HG02870 (cell line): Measurements from ENCODE around the gene KLK8.

Source experiments
- ATAC-seq: cut with Tn5 transposase; IDR thresholded peaks from one replicate; pipeline ENCODE4 v1.9.1; 2021; ENCODE audit warnings: mild to moderate bottlenecking, moderate library complexity; ENCODE audit not compliant: unreplicated experiment

KLK8 gene

DNA sequence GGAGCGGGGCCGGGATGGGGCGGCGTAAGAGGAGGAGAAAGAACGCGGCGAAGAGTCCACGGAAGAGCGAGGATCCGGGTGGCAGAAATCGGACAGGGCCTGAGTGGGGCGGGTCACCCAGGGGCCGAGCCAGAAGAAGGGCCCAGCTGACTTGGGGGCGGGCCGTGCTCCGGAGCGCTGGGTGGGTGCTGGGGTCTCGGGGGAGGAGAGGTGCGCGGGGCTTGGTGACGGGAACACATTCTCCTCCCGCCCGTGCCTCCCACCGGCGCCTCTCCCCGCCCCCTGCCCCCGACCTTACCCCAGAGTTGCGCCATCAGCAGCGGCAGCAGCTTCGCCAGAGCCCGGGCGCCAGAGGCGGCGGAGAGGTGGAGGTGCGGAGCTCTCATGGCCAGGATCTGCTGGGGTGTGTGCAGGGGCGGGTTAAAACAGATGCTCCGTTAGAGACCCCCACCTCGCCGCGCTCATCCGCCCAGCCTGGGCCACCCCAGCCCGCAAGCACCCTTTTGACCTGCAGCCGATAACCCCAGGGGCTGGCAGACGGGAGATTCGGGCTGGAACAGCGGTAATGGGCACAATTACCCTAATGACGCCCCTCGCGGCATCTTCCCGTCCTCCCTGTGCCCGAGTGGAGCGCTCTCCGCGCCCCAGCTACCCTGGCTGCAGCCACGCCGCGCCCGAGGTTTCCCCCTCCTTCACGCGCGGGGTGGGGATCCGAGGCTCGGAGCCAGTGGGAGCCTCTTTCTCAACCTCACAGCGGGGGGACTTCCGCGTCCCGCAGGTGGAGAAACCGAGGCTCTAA is 17.5 kb upstream of the KLK8 start:
- ATAC-seq, result no peak

DNA sequence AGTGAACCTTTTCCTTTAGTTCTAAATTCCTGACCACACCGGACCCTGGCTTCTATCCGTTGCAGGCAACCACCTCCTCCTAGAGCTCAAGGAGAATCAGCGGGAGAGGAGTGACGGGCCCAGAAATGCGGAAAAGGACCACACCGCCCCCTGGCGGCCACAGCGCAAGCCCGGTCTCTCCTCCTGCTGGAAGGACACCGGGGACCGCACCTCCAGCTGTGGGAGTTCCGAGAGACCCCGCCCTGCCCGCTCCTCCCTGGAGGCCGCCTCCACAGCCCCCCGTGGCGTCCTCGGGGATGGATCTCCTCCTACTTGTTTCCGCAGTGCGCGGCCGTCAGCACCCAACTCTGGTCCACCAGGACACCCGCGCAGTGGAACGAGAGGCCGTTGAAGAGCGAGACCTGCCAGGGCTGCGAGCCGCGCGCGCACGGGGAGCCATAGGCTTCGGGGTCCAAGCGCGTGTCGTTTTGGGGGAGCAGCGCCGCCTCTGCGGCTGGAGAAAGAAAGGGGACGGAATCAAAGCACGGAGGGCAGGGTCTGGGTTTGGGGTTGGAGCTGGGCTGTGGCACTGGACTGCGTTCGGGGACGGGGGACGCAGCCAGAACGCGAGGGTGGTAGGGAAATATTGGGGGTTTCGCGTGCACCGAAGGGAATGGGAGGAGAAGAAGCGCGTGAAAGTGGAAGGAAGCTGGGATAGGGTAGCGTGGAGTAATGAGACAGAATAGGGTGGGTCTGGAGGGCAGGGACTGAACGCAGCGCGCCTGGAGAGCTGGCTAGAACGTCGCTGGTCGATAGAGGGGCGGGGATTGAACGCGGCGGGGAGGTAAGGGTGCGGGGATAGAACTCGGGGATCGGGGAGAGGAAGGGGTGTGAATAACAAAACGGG is 15.6 kb upstream of the KLK8 start:
- no peak for ATAC-seq

DNA sequence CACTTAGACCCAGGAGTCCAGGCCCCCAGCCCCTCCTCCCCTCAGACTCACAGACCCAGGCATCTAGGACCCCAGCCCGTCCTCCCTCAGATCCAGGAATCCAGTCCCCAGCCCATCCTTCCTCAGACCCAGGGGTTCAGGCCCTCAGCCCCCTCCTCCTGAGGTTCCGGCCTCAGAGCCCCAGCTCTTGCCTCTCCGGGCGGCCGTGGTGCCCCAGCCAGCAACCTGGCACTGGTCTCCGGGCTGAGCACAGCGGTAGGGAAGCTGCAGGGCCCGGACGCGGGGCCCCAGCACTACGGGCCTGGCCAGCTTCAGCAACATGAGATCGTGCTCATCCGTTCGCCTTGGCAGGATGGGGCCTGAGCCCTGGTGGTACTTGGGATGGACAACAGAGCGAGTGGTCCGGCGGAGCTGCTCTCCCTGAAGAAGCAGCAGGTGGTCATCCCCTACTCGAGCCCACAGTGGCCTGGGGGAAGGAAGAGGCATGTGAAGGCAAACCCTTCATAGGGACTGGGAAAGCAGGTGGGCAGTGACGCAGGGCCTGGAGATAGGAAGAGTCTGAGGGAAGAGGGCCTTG is 14.4 kb upstream of the KLK8 start:
- ATAC-seq, result no peak

DNA sequence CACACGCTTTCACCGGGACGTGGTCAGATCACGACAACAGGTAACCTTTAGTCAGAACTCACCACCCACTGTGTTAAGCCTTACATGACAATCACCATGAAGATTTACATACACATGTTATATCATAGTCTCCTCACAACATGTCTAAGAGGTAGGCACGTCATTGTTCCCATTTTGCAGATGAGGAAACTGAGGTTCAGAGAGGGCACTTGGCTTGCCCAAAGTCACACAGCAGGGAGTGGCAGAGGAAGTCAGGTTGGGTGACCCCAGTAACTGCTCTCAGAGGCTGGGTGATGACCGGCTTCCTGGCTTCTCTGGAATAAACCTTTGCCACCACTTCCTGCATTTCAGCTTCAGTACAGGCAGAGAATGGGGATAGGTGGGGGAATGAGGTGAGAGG is 12.8 kb upstream of the KLK8 start:
- ATAC-seq, result no peak

DNA sequence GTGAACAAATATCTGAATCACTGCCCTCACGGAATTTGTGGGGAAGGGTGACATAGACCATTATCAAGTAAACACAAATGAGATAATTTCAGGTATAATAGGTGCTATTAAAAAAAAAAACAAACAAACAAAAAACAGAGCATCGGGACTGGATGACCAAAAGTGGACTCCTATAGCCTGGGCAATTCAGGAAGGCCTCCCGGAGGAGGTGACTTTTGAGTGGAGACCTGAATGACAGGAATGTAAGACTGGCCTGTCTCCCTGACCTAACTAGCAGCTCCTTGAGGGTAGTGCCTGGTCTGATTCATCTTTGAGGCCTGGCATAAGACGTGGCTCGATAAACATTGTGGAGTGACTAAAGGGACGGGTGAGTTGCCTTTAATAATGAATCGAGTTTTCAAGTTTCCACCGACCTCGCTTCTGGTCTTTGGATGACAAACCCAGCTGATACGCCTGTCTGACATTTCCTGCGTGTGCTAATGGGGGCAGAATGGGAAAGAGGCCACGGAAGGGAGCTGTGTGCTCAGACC is 11.3 kb upstream of the KLK8 start:
- ATAC-seq, result no peak

DNA sequence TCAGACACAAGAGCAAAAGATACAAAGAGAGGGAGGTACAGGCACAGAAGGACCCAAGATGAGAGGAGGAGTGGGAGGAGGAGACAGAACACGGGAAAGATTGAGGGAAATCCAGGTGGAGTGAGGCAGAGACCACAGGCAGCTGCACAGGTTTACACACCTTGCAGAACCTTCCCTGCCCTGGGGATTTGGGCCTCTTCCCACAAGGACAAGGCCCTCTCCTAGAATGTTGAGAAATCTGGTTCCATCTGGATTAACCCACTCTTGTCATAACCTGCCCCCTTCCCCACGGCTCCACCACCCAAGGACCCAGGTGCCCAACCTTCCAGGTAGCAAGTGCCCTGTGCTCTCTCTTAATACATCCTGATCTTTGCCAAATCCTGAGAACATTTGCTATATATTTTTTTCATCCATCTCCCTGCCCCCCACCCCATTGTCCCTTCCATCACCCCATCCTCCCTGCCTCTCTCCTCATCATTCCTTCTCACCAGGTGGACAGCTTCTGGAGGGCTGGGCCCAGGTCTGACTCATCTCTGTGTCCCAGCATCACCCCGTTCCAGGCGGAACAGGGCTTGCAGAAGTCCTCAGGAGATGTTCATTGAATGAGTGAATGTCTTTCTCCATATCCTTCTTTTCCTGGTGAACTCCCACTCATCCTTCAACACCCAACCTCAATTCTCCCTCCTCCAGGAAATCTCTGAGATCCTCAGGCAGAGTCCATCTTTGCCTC is 8.8 kb upstream of the KLK8 start:
- no peak for ATAC-seq

DNA sequence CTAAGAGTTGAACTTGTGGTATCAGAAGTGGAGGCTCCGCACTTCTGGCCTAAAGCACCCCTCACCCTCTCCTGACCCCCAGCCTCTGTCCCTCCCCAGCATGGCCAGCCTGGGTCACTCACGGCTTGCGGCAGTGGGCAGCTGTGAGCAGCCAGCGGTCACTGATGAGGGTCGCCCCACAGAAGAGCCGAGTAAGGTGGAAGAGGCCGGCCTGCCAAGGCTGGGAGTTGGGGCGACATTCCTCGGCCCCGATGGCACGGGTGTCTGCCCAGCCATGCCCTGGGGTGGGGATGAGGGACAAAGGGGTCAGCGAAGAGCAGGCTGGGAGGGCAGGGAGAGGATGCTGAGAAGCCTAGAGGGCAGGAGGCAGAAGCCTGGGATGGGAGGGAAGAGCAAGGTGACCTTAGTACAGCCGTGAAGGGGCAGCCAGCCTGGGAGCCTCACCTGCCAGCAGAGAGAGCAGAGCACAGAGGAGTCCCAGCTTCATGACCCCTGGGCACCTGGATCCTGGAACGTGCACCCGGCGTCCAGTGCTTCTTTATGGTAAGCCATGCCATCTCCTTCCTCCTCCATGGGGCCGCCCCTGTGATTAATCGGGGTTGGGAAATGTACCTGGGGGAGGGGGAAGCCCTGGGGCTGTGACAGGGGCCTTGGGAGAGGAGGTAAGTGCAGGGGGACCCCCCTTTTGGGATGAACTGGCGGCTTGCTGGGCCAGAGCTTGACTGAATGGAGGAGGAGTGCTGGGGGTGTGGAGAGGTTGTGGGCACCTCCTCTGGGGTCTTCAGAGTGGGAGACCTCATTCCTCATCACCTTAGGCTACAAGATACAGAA is 7.9 kb upstream of the KLK8 start:
- no peak for ATAC-seq

DNA sequence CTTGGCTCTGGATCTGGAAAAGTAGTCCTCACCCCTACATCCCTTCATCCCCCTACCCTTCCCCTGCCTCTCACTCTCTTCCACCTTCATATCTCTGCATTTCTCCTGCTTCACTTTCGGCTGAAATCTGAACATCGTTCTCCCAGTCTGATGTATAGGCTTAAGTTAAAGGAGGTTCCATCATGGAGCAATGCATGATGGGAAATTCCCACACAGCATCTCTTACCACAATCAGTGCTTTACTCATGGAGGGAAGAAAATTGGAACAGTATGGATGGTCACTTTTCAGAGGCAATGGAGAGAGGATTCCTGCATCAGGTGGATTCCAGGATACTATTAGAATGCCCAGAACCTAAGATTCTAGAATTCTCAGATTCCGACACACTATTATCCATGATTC is 6.1 kb upstream of the KLK8 start:
- ATAC-seq, result no peak

DNA sequence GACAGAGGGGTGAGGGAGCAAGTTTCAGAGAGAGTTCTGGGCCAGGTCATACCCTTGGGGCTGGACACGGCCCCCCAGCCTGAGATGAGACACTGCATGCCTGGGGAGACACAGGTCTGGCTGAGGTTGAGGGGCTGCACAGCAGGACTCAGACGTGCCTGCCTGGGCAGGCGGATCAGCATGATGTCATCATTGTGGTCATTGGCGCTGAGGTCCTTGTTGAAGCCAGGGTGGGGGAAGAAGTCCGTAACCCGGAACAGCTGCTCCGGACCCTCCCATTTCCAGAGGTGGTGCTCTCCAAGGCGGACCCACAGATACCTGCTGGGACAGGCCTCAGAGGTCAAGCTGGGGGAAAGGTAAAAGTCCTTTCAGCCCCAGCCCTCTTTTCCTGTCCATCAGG is 5.0 kb upstream of the KLK8 start:
- ATAC-seq, result no peak

DNA sequence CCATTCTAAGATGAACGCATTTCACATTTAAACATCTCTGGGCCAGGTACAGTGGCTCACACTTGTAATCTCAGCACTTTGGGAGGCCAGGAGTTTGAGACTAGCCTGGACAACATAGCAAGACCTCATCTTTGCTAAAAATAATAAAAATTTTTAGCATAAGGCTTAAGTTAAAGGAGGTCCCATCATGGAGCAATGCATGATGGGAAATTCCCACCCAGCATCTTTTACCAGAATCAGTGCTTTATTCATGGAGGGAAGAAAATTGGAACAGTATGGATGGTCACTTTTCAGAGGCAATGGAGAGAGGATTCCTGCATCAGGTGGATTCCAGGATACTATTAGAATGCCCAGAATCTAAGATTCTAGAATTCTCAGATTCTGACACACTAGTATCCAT is 3.8 kb upstream of the KLK8 start:
- no peak for ATAC-seq

DNA sequence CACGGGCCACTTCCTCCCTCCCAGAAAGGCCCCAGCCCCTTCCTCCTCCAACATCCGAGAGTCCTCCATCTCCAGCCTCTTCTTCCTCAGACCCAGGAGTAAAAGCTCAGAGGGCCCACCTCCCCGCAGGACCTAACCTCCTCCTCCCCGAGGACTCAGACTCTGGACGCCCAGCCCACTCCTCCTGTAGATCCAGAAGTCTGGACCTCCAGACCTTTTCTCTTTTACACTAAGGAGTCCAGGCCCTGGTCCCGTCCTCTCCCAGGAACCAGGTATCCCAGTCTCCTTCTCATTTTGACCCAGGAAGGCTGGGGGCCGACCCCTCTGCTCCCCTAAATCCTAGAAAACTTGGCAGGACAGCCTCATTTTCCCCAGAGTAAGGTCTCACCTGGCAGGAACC is 1.9 kb upstream of the KLK8 start:
- ATAC-seq, result no peak

DNA sequence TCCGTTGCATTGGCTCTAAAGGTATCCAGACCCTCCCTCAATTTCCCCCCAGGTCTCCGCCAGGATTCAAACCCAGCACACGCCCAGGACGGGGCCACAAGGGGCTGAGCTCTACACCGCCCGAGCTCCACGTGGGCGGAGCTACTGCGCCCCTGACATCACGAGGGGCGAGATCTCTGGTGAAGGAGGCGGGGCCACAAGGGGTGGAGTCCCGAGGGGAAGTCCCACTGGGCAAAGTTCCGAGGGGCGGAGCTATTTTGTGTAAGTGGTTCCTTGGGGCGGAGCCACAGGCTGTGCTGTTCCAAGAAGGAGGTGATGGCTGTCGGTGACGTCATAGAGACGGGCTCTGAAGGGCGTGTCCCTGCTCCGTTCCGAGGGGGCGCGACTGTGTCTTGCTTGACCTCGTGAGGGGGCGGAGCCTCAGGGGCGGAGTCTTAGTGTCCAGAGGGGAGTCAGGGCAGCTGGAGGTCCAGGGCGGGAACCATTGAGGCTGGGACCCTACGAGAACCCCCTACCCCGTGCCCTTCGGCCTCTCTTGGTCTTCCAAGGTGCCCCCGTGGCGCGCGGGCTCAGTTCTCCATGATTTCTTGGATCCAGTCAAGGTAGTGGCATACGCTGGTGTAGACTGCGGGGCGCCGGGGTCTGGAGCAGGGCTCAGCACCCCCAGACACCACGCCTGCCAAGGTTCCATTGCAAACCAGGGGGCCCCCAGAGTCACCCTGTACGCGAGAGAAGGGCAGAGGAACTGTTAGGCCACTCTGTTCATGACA is 1.3 kb upstream of the KLK8 start:
- no peak for ATAC-seq

DNA sequence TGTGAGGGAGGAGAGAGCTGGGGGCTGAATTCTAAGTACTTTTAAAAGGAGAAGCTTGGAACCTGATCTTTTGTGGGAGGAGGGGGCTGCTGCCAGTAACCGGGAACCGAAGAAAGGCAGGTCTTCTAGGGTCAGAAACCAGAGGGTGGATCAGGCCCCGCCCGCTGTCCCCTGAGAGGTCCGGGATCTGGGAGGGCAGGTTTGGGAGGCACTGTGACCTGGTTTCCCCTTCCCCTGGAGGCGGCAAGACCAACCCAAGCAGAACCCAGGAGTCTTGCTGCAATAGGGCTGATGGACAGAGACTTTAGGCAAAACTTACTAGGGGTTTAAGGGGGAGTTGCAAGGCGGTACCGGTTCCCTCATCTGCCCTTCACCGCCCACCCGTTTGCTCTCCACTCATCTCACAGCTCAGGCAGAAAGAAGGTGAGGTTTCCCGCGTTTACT is 707 bp upstream of the KLK8 start:
- no peak for ATAC-seq

DNA sequence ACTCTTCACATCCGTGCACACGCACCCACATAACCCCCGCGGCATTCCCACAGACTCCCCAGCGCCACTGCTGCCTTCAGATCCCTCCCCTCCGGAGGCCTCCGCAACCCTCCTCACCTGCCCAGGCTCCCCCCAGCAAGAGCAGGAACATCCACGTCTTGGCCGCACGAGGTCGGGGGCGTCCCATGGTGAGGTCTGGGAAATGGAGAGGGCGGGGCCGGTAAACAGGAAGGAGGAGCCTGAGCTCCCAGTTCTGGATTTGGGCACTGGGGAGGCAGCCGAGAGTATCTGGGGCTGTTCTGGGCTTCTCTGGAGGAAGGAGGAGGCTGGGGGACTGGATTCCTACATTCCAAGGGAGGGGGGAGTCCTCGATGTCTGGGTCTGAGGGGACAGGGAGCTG is 423 bp downstream of the KLK8 start:
- no peak for ATAC-seq

DNA sequence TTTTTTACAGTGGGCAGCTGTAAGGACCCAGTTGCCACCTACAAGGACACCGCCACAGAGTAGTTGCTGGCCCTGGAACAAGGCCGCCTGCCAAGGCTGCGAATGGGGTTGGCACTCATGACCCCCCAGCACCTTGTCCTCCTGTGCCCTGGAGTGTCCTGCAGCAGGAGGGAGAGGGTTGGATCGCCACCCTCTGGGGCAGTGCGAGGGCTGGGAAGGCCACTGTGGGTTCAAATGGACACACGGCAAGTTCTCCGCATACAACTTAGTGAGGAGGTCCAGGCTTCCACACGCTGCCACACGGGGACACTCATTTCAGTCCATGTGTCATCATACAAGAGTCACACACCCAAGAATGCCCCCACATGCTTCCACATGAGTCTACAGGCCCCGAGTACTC is 978 bp downstream of the KLK8 start:
- ATAC-seq, result no peak

DNA sequence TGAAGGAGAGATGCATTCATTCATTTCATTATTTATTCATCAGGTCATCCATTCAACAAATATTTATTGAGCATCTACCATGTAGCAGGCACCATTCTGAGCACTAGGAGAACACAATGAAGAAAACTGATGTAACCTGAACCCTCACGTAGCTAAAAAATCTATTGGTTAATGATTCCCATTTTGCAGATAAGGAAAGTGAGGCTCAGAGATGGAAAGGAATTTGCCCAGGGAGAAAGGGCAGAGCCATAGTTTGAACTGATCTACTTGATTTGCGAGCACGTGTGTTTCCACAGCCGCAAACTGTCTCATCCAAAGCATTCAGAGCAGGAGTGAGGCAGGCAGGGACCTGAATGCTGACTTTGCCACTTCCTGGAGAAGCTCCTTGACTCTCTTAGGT is 2.7 kb downstream of the KLK8 start:
- no peak for ATAC-seq

DNA sequence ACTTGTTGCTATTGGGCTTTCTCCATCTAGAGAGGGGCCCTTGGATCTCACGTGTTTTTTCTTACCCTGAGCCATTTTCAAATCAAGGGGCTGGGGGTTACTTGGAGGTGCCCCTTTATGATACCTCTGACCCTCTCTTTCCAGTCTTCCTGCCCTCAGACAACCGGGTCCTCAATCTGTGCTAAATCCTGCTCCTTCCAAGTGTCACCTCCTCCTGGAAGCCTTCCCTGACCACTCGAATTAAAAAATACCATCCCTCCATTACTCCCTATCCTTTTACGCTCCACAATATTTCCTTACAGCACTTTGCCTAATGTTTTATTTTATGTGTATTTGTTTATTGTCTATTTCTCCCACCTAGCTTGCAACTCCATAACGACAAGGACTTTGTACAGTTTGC is 3.3 kb downstream of the KLK8 start:
- ATAC-seq, result no peak

DNA sequence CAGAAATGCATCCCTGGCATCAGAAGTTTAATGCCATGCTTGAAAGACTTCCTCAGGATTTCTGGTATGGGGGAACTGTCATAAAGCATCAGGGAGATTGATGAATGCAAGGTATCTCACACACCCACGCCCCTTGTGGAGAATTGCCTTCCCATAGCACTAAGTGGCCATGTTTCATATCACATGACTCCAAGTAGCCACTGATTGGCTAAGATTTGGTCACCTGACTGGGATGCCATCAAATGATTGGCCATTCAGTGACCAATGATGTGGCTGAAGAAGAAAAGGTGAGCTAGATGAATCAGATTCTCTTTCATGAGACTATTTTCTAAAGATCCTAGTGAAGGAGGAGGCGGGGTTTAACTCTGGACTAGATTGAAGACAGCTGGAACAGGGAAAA is 7.3 kb downstream of the KLK8 start:
- ATAC-seq, result no peak

DNA sequence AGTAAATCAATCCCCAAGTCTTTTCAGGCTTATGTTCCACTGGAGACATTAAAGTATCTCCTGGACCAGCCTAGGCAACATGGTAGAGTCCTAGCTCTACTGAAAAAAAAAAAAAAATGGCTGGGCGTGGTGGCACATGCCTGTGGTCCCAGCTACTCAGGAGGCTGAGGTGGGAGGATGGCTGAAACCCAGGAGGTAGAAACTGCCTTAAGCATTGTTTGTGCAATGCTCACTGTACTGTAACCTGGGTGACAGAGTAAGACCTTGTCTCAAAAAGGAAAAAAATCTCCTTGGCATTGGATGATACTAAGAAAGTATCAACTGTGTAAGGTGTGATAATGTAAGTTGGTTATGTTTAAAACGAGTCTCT is 8.8 kb downstream of the KLK8 start:
- ATAC-seq, result no peak
